Activated CD8-positive, alpha-beta memory T cell treated with anti-CD3 and anti-CD28 coated beads for 36 hours (primary cell): ENCODE data around the gene TM9SF3. TPM values are rescaled to one million over a fixed set of nuclear protein-coding genes. Genes with fewer than 3 reads are reported as not detected.

Experiments
- CTCF ChIA-PET: fragments of 350-600 bp; sonication (Branson Sonifier 250); formaldehyde crosslinking; loops from one replicate; lab custom pipeline; 2021; ENCODE audit warnings: antibody characterized with exemption; lab: Charles Lee
- POLR2A ChIA-PET: fragments of 350-600 bp; sonication (Branson Sonifier 250); formaldehyde crosslinking; loops from one replicate; lab custom pipeline; 2021; ENCODE audit warnings: antibody characterized with exemption; lab: Charles Lee
- total RNA-seq, 2 experiments: library from RNA; stranded (reverse); gene quantifications; one replicate each; pipeline ENCODE4 v1.2.3, GENCODE V29; 2021

Gene TM9SF3
- 10 to 100 TPM; 97.8 to 98.8 TPM for total RNA-seq

DNA sequence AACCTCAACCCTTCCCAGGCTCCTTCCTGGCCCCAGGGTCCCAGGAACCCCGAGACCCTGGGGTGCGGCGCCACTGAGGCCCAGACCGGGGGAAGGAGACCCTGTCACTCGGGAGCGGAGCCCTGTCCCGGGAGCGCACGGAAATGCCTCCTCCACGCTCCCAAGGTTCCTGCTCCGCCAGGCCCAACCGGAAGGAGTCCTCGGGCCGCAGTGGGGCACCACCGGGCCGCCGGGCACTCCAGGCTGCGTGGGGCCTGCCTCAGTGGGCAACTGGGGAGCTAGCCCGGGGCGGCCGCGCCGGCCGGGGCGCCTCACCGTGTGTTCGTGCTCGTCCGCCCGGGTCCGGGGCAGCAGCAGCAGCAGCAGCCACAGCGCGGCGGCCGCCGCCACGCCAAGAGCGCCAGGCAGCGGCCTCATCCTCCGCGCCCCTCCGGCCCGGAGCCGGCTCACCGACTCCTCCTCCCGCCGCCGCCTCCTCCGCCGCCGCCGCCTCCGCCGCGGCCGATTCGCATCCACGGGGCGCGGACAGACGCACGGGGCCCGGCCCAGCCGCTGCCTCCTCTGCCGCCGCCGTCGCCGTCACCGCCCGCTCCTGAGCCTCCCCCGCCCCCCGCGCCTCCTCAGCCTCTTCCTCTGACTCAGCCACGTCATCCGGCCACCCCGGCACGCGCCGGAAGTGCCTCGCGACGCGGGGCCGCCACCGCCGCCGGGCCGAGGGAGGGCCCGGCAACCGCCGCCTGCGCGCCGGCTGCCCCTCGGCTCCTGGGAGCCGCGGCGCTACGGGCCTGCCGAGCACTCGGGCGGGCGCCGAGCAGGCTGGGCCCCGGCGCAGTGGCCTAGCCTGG, at the start of gene TM9SF3:
TM9SF3 (minus strand) TSS at position 594 of the 845 bp plus-strand sequence; CDS start at position 417, 177 bp downstream.
- ChIA-PET POLR2A (no interaction called here), CTCF (no interaction called here)

DNA sequence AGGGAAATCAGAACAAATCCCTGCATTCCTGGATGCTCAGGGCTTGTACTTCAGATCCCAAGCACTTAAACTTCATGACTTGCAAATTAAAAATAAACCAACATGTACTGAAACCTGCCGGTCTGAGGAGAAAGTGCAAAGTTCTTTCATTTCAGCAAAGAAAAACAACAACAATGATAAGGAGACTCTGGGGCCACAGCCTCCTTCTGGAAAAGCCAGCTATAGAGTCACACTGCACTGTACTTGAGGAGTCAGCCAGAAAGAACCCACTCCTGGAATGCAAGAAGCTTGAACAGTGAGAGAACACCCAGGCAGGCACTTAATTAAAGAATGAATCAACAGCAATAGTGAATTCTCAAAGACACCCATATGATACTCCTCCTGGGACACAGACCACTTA, 49.7 kb upstream of the TM9SF3 start:
- POLR2A ChIA-PET, result interaction anchor here (0.6 kb wide), 1 partner anchor 156 kb away, joined by 3 read pairs; no protein-coding TSS in a partner anchor
- CTCF ChIA-PET, result interaction anchor here (0.5 kb wide), 1 partner anchor 165 kb away, joined by 3 read pairs; no protein-coding TSS in a partner anchor

DNA sequence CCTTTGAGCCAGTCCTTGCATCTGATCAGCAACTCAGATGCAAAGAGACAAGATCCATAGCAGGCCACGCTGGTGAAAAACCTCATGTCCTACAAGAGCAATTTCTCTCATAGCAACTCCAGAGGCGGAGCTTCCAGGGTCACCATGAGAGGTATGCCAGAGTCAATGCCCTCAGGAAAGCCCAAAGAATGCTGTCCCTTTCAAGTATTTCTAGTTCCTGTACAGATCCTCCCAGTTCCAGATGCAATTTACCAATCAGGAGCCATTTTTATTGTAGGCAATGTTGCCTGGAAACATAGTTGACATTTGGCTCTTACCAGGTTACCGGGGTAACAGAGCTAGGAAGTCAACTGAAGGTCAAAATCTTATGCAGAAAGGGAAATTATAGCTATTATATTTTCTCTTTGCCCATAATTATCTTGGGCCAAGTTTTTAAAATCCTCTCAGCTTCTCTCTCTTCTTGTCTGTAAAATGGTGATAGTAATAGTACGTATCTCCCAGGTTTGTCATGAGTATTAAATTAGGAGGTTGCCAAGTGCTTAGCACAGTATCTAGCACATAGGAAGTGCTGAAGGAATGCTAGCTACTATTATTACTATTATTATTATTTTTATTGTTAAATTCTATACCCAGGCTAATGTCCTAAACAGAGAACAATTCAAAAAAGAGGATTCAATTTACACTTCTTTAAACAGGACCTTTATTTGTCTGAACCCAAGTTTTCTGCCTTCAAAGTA, 46.3 kb upstream of the TM9SF3 start:
- ChIA-PET CTCF (interaction anchor here (1.3 to 2.2 kb wide), 2 partner anchors 15 to 263 kb away, joined by 3 to 8 read pairs; no protein-coding TSS in a partner anchor), POLR2A (no interaction called here)

DNA sequence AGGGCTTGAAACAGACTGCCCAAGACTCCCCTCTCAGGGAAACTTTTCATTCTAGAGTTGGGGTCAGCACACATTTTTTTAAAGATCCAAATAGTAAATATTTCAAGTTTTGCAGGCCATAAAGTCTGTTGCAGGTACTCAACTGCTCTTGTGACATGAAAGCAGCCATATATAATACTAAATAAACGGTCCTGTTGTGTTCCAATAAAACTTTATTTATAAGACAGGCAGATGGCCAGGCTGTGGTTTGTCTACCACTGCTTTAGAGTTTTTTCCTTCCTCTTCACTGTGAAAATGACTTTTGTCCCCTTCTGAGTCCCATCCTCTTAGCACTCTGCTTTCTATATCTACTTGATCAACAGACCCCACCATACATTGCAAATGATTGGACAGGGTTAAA, 40.5 kb upstream of the TM9SF3 start:
- POLR2A ChIA-PET, result no interaction called here
- CTCF ChIA-PET, result no interaction called here

DNA sequence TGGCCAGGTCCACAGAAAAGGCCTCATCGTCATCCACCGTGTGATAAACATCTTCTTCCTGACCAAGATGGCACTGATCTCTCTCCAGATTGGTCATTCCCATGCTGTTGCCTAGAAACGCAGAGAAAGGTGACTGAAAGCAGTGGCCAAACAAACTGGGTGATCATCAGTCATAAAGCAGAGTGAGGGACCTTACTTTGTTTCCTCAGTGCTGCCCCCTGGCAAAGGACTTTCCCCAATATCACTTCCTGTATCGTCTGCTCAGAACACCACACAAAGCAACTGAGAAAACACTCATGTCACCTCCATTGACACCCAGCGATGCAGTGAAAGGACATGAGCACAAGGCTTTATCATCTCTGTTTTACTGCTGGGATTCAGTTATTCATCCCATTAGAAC, 40.0 kb upstream of the TM9SF3 start:
- POLR2A ChIA-PET, result no interaction called here
- CTCF ChIA-PET, result no interaction called here

DNA sequence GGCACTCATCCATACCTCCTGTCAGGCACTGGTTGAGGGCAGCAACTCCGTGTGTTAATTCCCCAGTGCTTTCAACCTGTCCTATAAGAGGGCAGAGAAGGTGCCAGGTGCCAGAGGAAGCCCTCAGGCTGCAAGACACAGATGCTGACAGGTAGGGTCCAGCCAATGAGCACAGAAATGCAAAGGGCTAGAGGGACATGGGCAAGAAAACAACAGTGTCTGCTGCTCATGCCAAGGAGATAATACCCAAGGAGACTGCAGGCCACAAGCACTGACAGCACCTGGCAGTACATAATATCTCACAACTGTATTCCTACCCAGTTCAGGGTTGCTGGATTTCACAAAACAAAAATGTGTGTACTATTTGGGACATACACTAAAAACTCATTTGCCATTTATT, 38.4 kb upstream of the TM9SF3 start:
- ChIA-PET POLR2A (no interaction called here), CTCF (no interaction called here)

DNA sequence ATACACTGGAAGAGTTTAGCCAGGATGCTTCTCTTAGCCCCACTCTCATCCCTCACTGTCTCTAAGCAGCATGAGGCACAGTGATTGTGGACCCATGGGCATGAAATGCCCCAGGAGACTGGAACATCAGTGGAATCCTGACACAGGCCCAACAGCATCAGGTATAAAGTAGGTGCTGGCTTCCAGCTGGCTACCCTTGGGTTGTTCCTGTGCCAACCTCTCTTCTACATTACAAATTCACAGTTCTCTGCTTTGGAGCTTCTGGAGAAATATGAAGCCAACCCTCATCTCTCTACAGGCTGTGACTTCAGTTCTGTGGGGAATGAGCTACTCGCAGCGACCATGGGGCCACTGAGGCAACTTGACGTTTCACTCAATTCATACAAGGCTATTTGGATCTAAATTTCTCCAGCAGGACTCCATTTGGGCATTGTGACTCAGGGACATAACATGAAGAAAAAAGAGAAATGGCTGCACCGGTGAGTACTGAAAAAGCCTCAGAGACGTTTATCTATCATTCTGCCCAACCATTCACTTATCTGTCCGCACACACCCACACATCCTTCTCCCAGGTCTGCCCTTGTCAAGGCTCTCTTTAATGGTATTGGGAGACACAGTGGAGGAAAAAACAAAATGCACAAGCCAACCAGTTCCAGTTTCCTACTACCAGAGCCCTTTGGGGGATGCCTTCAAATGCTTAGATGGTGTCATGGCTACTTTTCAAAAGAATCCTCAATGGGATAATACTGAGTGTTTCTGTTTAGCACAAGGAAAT, 35.4 kb upstream of the TM9SF3 start:
- ChIA-PET POLR2A (no interaction called here), CTCF (interaction anchor here (0.6 kb wide), 1 partner anchor 155 kb away, joined by 3 read pairs; no protein-coding TSS in a partner anchor)

DNA sequence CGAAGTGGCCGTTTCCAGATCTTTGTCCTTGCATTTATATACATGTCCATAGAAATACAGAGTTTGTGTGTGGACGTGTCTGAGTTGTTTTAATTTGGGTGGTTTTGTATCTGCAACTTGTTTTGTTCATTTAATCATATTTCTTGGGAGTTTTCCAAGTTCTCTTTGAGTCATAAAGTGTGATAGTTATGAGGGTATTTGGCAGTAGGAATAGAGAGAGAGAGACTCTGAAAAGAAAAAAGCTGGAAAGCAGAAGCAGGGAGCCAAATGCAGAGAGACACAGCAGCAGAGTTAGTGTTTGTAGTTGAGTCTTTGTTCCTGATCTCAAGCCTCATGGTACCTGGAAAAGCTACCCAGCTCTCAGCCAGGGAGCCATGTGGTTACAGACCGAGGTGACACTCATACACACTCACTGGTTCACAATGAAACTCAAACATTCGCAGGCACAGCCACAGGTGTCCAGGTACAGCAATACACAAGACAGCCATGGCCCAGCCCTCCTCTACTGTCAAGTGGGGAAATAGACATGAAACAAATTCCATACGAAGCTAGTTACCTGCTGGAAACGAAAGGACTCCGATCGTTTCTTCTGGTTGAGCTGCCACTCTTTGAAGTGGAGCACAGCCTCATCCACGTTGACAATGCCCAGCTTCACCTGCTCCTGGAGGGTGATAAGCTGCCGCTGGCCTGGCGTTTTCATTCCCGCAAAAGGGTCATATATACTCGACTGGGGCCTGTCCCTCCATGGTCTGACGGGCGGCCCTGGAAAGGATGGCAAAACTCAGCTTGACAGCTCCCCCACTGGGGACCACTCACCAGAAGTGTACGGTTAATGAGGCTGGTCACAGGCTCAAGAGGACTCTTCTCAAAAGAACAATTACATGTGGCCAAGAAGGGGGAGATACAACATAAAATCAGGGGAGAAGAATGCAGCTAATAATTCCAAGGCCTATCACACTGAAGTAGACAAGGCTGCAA, 33.3 kb upstream of the TM9SF3 start:
- ChIA-PET CTCF (interaction anchor here (1.2 kb wide), 1 partner anchor 21 kb away, joined by 5 read pairs; no protein-coding TSS in a partner anchor), POLR2A (no interaction called here)

DNA sequence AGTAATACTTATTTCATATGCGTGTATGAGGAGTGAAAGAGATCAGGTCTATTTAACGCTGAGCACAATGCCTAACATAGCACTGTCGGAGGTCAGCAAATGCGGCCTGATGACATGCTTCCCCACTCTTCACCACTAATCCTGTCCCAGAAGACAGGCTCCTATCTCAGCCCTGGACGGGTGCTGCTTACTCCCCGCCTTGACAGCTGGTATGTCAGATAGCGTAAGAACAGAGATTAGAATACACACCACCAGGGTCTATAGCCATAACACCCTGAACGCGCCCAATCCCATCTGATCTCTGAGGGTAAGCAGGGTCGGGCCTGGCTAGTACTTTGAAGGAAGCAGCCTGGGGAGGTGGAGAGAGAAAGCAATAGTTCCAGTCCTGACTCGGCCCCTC, 32.3 kb upstream of the TM9SF3 start:
- ChIA-PET POLR2A (no interaction called here), CTCF (no interaction called here)

DNA sequence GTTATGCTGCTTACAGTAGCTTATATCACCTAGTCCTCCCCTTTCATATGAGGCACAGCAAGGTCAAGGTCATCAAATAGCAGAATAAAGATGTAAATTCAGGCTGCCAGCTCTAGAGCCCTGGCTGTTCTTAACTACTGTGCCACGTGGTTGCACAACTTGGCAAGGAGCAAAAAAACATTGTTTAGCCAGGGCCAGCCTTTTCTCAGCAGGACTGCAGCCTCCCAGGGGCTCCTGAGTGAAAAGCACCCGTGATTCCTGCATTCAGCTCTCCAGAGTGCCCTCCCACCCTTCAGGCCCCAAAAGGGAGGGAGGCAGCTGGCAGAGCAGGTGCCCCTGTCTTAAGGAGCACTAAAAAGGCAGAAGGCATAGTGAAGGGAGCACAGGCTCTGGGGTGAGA, 31.8 kb upstream of the TM9SF3 start:
- ChIA-PET POLR2A (no interaction called here), CTCF (interaction anchor here (0.6 to 1.6 kb wide), 3 partner anchors 14 to 244 kb away, joined by 3 to 8 read pairs (median 5); no protein-coding TSS in a partner anchor)

DNA sequence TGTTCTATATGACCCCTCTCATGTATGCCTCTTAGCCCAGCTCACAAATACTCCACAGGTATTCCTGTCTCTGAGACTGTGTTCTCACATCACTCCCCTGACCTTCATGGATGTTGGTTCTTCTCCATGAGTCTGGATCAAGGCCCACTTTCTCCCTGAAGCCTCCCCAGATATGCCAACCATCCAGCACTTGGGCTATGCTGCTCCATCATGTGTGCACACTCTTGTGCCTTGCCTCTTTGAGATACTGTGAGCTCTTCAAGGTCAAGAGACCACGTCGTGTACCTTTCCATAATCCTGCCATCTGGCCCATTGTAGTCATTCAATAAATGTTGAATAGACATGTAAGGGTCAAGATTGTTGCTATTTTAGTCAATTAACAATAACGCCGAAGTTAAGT, 30.1 kb upstream of the TM9SF3 start:
- ChIA-PET POLR2A (no interaction called here), CTCF (no interaction called here)

DNA sequence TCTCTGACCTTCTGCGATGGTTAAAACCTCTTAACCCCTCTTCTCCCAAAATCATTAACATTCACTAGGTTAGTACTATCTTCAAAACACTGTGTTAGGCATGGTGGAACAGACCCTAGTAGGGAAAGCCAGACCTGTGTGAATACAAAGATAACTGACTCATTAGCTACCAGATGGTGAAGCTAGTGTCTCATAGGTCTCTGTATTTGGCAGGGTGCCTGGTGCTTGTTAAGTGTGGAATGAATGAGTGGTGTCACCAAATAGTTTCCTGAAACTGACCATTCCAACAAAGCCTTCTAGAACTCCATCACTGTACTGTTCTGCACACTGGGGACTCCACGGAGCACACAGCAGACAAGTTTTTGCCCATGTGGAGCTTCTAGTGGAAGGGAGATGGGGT, 27.7 kb upstream of the TM9SF3 start:
- CTCF ChIA-PET, result no interaction called here

DNA sequence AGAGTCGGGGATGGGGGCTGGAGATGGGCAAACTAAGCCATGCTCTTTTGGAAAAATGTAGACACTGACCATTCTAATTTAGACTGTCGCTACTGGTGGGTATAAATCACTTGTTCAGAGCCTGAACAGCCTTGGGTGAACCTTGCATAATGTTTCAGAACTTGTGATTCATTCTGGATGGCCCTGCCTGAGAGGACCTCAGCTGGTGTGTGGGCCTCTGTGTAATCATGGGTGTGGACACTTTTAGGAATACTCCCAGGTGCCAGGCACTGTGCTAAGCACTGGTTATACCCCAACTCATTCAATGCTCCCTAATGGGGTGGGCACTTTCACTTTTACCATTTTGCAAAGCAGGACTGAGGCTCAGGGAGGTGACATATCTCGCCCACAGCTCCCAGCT, 26.8 kb upstream of the TM9SF3 start:
- CTCF ChIA-PET, result no interaction called here
- POLR2A ChIA-PET, result no interaction called here

More for the DNA sequence above, 27.7 kb upstream of the TM9SF3 start:
- POLR2A ChIA-PET, result no interaction called here

DNA sequence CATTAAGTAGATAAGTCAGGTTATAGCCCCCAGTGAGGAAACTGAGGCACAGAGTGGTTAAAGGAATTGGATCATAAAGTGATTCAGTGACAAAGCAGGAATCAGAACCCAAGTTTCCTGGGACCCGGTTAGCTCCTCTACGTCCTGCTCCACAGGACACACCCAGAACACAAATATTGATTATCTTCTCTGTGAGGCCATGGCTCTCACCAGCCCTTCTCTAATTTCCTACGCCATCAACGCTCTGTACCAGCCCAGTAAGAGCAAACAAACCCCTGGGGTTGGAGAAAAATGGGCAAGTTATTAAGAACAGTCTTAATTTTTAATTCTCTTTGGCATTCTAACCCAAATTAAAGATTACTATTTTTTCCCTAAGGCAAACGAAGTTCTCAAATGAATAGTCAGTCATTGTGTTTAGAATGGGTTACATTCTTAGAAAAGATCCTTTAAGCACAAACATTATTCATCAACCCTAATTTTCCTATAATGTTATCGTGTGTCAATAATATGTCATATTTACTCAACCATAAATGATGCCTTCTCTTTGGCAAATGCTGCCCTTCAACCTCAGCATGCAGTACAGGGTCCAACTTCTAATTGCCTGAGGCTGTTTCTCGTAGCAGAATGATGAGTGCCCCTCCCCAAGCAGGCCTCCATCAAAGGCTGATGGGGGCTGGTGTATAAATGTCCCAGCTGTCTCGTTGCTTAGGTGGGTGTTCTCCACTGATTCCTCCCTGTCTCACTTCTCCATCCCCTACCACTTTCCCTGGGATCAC, 25.4 kb upstream of the TM9SF3 start:
- CTCF ChIA-PET, result no interaction called here
- POLR2A ChIA-PET, result no interaction called here

DNA sequence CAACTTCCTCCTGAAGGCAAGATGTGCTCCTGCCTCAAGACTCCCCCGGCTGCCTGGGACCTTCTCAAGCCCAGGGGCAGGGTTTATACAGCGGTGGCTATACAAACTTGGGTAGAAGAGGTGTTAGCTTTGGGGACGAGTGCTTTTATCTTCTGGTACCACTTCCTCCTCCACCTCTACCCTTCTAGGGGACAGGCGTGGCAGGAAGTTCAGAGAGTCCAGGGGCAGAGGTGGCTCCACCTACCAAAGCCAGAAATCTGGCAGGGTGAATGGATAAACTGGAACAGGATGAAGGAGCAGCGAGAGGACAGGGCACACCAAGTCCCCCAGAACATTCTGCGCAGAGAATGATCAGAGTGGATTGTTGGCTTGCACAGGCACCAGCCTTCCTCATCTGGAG, 24.0 kb upstream of the TM9SF3 start:
- CTCF ChIA-PET, result no interaction called here
- POLR2A ChIA-PET, result no interaction called here

DNA sequence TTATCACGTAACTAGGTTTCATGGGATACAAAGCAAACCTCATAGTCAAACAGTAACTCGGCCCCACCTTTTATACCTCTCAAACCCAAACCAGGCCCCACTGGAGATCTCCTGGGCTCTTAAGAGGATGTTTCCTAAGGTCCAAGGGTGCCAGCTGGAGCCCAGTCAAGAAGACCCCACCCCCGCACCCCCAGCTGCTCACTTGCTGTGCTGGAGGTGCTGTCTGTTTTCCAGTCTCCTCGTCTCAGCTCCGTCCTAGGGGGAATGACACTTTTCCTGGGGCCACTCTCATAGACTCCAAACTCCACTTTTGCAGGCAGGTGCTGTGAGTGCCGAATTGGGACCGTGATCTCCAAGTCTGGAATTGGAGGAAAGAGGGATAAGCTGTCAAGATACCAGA, 22.7 kb upstream of the TM9SF3 start:
- ChIA-PET CTCF (no interaction called here), POLR2A (no interaction called here)

DNA sequence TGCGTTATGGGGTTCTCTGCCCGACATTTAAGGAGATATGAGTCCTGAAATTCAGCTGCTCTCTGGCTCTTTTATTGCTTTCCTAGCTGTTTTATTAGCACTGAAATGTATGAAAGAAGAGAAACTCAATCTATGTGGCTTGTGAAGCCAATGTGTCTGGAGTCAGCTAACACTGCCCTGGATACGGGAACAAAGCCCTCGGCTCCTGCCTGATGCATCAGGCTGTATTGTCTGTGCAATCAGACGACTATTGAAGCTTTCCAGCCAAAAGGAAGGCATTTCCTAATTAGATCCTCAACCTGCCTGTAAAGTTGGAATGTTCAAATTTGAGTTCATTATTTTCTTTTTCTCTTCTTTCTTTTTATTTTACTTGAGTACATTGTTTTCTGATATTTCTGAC, 22.0 kb upstream of the TM9SF3 start:
- ChIA-PET CTCF (no interaction called here), POLR2A (no interaction called here)

DNA sequence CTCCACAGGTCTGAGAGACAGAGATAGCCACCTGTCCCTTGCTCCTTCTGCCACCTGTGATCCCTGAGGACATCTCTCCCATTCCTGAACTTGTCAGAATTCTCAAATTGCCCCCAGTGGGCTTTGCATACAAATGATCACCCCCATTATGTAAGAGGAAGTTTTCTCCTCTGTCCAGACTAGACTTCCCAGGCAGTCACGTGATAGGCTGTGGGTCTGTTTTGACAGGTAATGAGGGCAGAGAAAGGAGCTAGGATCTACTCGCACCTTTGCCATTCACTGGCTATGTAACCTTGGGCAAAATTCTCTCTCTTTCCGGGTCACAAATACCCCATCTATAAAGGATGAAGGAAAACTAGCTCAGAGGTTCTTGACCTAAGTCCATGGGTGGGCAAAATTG, 21.4 kb upstream of the TM9SF3 start:
- POLR2A ChIA-PET, result no interaction called here
- CTCF ChIA-PET, result no interaction called here
